ENCODE results near the gene KLKB1.

GRCh38 chr4:186264660-186265059 lies 37.4 kb downstream of the KLKB1 start:
- TF ChIP-seq CTCF (IDR thresholded peaks at IDR 0.05) (no peak), POLR2A (IDR thresholded peaks at IDR 0.05) (no peak), POLR2AphosphoS5 (IDR thresholded peaks at IDR 0.05) (no peak)

Data from gastroesophageal sphincter (tissue), 3 donors.